ENCODE data around the gene SHC1.

SHC1 gene

DNA sequence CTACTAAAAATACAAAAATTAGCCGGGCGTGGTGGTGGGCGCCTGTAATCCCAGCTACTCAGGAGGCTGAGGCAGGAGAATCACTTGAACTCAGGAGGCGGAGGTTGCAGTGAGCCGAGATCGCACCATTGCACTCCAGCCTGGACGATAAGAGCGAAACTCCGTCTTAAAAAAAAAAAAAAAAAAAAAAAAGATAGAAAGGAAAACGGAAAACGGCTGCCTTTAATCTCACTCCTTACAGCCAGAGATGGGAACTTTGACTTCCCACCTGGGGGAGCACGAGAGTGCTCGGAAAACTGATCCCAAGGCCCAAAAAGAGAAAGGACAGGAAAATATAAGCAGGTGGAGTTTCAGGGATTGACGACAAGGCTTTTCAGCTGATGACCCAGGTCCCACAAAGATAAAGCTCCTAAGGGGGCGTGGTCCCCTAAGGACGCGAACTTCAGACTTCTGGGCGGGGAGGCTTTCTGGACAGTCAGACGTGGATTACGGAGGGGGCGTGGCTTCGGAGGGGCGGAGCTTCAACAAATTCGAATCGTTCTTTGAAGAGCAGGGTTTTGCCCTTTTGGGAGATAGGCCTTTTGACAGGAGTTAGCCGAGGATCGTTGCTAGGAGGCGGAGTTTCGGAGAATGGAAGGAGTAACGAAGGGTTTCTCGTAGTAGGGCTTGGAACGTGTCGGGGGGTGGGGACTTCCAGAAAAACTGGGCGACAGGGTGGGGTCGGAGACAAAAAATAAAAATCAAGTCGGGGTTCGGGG is 3.0 kb upstream of the SHC1 start:
- peak; percentile 96 for DNase-seq
- ATAC-seq, result peak; percentile 25

DNA sequence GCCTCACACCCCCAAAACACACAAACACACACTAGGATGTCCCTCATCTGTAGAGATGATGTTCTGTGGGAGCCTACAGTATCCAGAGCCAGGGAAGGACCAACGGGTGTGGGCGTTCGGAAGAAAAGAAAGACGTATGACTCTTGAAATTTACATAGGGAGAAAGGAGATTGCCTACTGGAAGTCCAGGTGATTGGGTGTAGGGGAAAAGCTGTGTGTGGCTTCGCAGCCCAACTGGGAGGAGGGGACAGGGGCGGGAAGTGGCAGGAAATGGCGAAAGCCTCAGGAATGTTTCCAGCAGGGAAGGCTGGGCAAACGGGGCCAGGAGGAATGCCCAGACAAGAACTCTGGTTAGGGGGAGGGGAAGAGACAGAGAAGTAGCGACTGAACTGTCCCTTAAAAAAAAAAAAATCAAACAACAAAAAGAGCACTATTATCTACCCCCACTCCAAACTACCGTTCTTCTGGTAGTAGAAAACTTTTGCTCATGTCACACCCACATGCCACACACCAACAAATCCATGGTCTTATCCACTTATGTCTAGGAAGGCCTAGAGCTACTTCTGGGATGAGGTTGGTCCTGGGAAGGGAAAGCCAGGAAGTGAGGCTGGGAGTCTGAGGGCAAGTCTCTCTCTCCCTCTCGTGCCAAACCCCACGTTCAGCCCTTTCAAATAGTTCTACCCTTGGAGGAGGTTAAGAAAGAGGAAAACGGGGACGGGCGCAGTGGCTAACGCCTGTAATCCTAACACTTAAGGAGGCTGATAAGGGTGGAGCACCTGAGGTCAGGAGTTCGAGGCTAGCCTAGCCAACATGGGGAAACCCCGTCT is 2.2 kb upstream of the SHC1 start:
- no peak for ATAC-seq
- no peak for DNase-seq

DNA sequence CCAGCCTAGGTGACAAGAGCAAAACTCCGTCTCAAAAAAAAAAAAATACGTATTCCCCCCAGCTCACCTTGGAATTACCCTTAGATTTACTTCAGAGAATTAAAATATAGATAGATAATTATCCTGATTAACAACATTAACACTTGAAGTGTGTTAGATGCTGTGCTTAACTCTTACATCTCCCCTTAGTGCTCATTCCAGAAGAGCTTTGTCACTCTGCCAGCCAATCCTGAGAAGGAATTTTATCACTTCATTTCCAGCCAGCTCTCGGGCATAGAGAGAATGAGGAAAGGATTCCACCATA is 1.6 kb upstream of the SHC1 start:
- ATAC-seq (no peak), DNase-seq (no peak)

DNA sequence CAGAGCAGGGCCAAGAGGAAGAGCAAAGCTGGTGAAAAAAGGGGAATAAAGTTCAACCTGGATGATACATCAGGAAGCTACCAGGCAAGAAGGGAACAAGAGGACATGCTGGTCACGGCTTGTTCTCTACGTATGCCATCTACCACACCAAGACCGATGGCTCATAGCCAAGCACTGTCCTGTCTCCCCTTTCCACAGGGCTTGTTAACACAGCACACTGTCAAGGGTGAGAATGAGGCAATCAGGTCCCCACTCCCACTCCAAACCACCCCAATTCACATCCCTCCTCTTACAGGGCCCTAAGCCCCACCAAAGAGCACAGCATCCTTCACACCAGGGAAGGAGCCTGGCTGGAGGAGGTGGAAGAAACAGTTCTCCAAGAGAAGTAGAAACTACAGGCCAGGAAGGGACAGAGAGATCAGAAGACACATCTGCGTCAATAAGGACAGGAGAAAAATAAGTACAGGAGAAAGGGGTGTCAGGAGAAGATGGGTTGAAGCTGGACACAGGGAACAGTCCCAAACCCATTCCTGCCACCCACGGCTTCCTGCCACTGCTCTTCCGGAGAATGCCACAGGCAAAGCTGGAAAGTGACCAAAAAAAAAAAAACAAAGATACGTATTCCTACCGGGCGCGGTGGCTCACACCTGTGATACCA is 923 bp upstream of the SHC1 start:
- no peak for ATAC-seq
- no peak for DNase-seq

DNA sequence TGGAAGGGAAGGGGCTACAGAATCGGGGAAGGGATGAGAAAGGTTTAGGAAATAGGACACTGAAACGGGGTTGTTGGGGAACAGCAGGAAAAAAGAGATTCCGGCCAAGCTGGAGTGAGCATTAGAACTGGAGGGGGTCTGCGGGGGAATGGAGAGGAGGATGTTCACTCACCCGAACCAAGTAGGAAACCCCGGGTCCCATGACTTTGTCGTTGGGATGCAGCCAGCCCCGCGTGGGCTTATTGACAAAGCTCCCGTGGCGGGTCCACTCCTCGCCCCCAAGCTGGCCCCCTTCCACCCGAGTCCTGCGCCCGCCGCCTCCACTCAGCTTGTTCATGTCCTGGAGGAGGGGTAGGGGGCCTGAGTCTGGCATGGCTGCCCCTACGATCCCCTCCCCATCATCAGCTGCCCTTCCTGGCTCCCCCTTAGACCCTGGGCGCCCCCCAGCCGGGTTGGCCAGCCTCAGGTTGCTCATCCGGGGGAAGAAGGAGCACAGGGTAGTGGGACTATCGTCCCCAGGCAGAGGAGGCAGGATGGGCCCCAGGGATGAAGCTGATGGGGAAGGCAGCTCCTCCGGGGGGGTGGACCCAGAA is 591 bp downstream of the SHC1 start:
- no peak for DNase-seq
- ATAC-seq, result no peak

DNA sequence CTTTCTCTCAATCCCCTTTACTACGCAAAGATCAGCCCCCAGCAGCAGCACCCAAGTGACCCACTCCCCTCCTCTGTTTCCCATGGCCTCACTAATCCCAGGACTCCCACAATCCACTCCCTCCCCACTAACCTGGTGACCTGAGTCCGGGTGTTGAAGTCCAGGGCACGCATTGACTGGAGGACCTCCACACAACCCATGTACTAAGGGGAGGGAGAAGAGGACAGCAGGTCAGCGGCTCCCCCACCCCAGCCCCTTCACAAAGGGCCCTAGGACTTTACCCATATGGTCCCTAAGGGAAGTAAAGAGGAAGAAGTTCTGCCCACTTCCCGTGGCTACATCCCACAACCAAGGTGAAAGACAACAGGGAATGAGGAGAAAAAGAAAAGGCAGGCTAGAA is 1.3 kb downstream of the SHC1 start:
- no peak for ATAC-seq
- no peak for DNase-seq

GRCh38 chr1:154968731-154969130 is 1.8 kb downstream of the SHC1 start:
- DNase-seq (no peak), ATAC-seq (no peak)

DNA sequence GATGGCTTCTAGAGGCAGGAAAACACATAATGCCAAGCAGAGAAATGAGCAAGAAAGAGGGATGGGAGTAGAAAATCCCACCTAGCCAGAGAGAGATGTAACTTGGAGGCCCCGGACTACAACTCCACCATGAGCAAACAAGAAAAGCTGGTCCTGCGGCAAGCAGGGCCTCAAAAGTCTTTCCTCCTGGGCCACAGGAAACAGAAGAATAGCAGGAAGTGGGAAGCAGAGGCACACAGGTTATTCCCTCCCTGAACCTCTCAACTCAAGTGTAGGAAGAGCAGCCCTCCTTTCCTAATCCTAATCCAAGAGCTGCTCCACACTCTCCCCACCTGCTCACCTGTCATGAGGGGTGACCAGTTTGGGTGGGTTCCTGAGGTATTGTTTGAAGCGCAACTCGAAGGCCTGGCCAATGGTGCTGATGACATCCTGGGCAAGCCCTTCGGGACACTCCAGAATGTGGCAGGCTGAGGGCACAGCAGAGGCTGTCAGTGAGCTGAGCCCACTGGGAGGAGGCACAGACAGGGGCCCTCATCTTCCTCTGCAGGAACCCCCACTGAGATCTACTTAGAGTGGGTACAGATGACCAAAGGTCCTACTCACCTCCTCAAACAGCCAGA is 3.1 kb downstream of the SHC1 start:
- ATAC-seq (no peak), DNase-seq (no peak)

DNA sequence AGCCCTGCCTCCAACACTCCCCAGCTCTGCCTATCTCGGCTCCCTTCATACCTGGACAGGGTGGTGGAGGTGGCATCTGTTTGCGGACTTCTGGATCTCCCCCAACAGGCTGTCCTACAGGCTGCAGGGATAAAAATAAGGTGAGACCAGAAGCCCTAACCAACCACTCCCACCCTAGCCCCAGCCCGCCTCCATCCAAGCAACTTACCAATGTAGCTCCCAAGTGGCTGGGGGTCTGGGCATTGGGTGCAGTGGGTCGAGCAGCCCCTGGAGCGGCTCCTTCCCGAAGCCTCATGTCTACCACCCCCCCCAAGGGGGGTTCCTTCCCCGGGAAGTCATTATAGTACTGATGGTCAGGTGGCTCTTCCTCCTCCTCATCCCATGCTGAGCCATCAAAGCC is 4.4 kb downstream of the SHC1 start:
- no peak for DNase-seq
- ATAC-seq, result no peak

- no peak for ATAC-seq
Measured at GRCh38 chr1:154964359-154964758, 6.2 kb downstream of the SHC1 start.

GRCh38 chr1:154963643-154964042 is 6.9 kb downstream of the SHC1 start:
- DNase-seq, result no peak

More at GRCh38 chr1:154964359-154964758, 6.2 kb downstream of the SHC1 start:
- DNase-seq, result no peak

GRCh38 chr1:154962795-154963330 is 7.7 kb downstream of the SHC1 start:
- ATAC-seq, result no peak
- no peak for DNase-seq

More at GRCh38 chr1:154963643-154964042, 6.9 kb downstream of the SHC1 start:
- ATAC-seq, result no peak

DNA sequence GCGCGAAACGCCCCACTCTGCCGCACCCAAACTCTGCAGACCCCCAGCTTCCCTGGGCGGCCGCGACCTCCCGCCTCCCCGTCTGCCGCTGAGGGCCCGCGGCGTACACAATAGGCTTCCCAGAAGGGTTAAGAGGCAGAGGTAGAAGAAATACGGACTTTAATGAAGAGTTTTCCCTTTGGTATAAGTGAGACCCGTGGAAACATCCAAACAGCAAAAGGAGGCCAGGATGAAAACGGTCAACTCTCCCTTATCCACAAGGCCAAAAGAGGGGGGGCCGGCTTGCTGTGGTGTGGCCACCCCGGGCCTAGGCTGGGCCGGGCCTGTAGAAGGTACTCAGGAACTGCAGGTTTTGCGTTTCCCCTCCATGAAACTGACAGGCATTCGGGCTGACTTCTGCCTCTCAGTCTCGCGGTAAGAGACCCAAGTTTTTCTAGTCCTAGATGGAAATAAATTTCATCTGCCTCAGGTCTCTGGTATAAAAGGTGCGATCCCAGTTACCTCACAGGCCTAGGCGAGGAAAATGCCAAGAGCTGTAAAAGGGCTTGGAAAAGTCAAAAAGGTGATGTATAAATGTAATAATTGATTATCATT is 8.3 kb downstream of the SHC1 start:
- DNase-seq (no peak), ATAC-seq (peak; percentile 1)

GRCh38 chr1:154961207-154962155 is 9.1 kb downstream of the SHC1 start, which contains the start of gene PYGO2:
Gene PYGO2 (minus strand): TSS chr1:154961782. CDS start chr1:154961576, 206 bp downstream.
- ATAC-seq (peak; percentile 85), DNase-seq (peak; percentile 88)

- ATAC-seq, result no peak
- no peak for DNase-seq
Measured at GRCh38 chr1:154960446-154961136, 10.0 kb downstream of the SHC1 start.

- ATAC-seq, result no peak
Measured at GRCh38 chr1:154959426-154959780, 11.1 kb downstream of the SHC1 start.

DNA sequence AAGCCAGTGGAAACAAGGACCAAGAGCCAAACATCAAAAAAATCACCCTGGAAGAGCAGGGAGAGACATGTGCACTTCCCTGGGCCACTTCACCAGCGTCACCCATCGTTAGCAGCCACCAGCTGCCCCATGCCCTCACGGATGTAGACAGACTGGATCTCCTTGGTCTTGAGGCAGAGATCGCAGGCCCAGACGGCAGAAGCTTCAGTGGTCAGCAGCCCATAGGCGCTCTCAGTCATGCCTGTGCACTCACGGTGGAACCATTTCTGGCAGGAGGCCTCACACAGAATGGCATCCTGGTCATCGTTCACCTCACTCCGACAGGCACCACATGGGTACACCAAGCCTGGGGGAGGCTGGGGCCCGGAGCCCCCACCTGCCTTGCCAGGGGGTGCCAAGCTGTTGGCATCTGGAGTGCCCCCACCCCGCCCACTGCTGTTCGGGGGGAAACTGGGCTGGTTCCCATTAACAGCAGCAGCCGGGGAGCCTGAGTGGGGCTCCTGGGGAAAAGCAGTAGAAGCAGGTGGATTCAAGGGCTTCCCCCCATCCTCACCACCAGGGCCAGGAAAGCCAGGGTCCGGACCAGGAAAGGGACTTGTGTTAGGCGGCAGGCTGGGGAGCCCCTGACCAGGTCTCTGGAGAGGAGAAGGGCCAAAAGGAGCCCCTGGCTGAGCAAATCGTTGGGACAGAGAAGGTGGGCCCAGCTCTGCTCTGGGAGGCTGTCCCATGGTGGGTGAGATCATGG is 11.7 kb downstream of the SHC1 start:
- DNase-seq (no peak), ATAC-seq (no peak)

More at GRCh38 chr1:154959426-154959780, 11.1 kb downstream of the SHC1 start:
- no peak for DNase-seq

DNA sequence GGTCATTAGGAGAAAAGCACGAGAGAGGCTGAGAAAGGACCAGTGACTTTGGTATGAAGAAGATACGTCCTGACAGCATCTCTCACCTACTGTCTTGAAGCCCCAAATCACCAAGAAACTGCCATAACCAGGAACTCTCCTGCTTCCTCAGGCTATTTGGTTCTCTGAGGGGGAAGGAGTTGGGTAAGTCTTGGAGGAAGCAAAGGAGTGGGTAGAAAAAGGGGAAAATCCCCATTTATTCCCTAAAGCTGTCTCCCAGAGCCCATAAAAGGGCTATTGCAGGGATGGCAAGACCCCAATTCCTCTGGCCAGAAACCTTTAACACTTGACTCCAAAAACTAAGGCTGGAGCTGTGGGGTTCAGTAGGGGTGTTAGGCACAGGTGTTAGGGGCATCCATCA is 12.5 kb downstream of the SHC1 start:
- ATAC-seq, result no peak
- no peak for DNase-seq

GRCh38 chr1:154957091-154957657 is 13.4 kb downstream of the SHC1 start:
- no peak for ATAC-seq
- no peak for DNase-seq
